ENCODE results near the gene ITGB4. TPM values are rescaled to one million over a fixed set of nuclear protein-coding genes. Genes with fewer than 3 reads are reported as not detected.

ITGB4 gene
- total RNA-seq, 4 donors from 2014 or later: 371 to 689 (median 435) TPM

DNA sequence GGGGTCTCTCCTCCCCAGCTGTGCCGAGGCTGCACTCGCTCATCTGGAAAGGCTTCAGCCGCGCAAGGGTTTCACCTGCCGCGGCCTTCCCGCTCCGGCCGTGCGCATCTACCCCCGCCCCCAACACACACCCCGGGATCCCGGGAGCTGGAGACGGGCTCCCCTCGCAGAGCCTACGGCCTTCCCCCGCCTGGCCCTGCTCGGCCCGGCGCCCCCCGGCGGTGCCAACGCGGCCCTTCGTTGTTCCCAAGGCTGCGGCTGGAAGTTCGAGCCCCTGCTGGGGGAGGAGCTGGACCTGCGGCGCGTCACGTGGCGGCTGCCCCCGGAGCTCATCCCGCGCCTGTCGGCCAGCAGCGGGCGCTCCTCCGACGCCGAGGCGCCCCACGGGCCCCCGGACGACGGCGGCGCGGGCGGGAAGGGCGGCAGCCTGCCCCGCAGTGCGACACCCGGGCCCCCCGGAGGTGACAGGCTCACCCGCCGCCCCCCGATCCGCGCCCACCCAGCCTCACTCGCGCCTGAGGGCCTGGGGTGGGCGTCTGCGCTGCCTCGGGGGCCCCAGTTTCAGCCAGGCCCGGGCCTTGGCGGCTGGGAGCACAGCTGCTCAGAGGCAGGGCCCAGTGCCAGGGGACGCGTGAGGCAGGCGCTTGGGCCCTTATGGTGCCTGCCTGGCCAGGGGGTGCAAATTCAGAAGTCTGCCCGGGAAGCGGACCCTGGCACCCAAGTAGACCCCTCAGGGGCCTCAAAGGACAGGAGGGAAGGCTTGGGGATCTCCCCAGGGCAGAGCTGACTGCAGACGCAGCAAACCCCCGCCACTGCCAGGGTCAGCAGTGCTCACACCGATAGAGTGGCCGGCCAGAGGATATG, 32.5 kb downstream of the ITGB4 start:
- no peak overlapping the region for H3K4me3 ChIP-seq (ENCODE audit: low read depth, poor library complexity, severe bottlenecking)
- WGBS, 2 donors: 40% methylated on average over 19 to 47 of the region's 76 CpGs
- intact Hi-C loops (cut with DNase I; ENCODE audit: low total_unique reads): loop anchor here (5.0 kb wide), 1 partner anchor 81 kb away; no protein-coding TSS in a partner anchor
- TF ChIP-seq POLR2A (IDR thresholded peaks at IDR 0.05): no peak
- TF ChIP-seq, protein P1, sequence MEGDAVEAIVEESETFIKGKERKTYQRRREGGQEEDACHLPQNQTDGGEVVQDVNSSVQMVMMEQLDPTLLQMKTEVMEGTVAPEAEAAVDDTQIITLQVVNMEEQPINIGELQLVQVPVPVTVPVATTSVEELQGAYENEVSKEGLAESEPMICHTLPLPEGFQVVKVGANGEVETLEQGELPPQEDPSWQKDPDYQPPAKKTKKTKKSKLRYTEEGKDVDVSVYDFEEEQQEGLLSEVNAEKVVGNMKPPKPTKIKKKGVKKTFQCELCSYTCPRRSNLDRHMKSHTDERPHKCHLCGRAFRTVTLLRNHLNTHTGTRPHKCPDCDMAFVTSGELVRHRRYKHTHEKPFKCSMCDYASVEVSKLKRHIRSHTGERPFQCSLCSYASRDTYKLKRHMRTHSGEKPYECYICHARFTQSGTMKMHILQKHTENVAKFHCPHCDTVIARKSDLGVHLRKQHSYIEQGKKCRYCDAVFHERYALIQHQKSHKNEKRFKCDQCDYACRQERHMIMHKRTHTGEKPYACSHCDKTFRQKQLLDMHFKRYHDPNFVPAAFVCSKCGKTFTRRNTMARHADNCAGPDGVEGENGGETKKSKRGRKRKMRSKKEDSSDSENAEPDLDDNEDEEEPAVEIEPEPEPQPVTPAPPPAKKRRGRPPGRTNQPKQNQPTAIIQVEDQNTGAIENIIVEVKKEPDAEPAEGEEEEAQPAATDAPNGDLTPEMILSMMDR (IDR thresholded peaks at IDR 0.05): no peak
- no peak for DNase-seq (ENCODE audit: low spot score in 2 of 2)

DNA sequence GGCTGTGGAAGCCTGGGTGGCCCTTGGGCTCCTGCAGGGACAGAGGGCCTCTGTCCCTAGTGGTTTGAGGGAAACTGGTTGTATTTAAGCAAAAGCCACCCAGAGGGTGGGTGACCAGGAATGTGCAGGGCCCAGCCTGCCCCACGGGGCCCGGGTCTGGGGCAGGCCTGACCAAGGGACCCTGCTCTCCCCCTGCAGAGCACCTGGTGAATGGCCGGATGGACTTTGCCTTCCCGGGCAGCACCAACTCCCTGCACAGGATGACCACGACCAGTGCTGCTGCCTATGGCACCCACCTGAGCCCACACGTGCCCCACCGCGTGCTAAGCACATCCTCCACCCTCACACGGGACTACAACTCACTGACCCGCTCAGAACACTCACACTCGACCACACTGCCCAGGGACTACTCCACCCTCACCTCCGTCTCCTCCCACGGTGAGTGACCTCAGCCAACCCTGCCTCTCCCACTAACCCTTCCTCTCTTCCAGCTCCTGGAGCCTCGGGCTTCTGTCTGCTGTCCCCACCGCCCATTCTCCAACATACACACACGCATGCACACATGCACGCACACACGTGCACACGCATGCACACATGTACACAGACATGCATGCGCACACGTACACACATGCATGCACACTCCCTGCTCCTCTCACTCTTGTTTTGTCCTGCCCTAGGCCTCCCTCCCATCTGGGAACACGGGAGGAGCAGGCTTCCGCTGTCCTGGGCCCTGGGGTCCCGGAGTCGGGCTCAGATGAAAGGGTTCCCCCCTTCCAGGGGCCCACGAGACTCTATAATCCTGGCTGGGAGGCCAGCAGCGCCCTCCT, 33.3 kb downstream of the ITGB4 start:
- intact Hi-C loops (cut with DNase I; ENCODE audit: low total_unique reads): loop anchor here (5.0 kb wide), 1 partner anchor 82 kb away; no protein-coding TSS in a partner anchor
- TF ChIP-seq, protein P1 (IDR thresholded peaks at IDR 0.05): peak in 1 of 3 donors; percentile 47
- no peak for TF ChIP-seq POLR2A (IDR thresholded peaks at IDR 0.05)
- 59 to 61% methylated on average over 23 to 25 of the region's 27 CpGs for WGBS, 2 donors
- no peak overlapping the region for H3K4me3 ChIP-seq (ENCODE audit: low read depth, poor library complexity, severe bottlenecking)
- DNase-seq (ENCODE audit: low spot score in 2 of 2): no peak

DNA sequence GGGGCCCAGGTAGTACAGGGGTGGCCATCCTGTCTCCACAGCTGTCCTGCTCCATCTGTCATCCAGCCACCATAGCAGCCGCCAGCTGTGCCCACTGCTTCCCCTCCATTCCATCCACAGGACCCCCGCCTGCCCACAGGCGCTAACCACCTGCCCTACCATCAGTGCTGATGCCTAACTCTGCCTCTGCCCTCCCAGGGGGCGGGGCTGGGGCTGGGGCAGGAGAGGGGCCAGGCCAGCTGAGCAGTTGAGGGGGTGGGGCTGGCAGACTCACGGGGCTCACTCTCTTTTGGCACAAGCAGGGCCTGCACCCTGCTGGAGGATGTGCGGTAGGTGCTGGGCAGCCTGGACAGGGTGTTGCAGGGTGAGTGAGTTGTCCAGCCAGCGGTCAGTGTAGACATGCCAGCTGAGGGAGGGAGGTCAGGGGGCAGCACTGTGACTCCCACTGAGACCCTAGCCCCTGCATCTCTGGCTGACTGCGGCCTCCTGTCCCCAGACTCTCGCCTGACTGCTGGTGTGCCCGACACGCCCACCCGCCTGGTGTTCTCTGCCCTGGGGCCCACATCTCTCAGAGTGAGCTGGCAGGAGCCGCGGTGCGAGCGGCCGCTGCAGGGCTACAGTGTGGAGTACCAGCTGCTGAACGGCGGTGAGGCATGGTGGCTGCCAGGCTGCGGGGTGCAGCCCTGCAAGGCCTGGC, 34.1 kb downstream of the ITGB4 start:
- 62 to 71% methylated on average over 14 to 17 of the region's 20 CpGs for whole genome bisulfite sequencing, 2 donors

DNA sequence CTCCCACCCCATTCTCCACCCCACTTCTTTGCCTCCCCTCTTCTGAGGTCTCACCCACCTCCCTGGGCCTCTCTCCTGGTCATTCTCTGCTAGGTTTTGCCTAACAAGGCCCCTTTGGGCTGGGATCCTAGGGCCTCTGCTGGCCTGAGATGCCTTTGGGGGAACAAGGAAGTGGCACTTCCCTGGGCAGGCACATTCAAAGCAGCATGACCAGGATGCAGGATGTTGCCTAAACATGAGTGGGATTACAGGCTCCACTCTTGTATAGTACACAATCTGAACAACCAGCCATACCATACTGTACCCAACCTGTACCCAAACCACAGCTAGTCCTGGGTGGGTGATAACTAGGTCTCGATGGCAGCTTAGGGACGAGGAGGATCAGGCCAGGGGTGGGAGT, 34.7 kb downstream of the ITGB4 start:
- WGBS, 2 donors: 88 to 92% methylated on average over 2 of the region's 2 CpGs
- intact Hi-C loops (cut with DNase I; ENCODE audit: low total_unique reads): no loop called here
- H3K4me3 ChIP-seq (ENCODE audit: low read depth, poor library complexity, severe bottlenecking): no peak overlapping the region
- TF ChIP-seq POLR2A (IDR thresholded peaks at IDR 0.05): no peak
- TF ChIP-seq, protein P1 (IDR thresholded peaks at IDR 0.05): no peak
- DNase-seq (ENCODE audit: low spot score in 2 of 2): no peak

More for the DNA sequence above, 34.1 kb downstream of the ITGB4 start:
- DNase-seq (ENCODE audit: low spot score in 2 of 2): no peak
- H3K4me3 ChIP-seq (ENCODE audit: low read depth, poor library complexity, severe bottlenecking): no peak overlapping the region
- intact Hi-C loops (cut with DNase I; ENCODE audit: low total_unique reads): no loop called here
- no peak for TF ChIP-seq POLR2A (IDR thresholded peaks at IDR 0.05)
- TF ChIP-seq, protein P1 (IDR thresholded peaks at IDR 0.05): no peak

DNA sequence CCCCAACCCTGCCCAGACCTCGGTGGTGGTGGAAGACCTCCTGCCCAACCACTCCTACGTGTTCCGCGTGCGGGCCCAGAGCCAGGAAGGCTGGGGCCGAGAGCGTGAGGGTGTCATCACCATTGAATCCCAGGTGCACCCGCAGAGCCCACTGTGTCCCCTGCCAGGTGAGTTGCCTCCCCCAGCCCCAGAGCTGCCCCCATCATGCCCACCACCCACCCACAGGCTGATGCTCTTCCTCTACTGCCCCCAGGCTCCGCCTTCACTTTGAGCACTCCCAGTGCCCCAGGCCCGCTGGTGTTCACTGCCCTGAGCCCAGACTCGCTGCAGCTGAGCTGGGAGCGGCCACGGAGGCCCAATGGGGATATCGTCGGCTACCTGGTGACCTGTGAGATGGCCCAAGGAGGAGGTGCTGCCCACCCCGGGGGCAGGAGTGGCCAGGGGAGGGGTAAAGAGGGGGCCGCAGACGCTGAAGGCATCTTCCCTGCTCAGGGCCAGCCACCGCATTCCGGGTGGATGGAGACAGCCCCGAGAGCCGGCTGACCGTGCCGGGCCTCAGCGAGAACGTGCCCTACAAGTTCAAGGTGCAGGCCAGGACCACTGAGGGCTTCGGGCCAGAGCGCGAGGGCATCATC, 35.3 kb downstream of the ITGB4 start:
- no peak for TF ChIP-seq POLR2A (IDR thresholded peaks at IDR 0.05)
- 67 to 83% methylated on average over 11 to 26 of the region's 29 CpGs for WGBS, 2 donors
- no peak overlapping the region for H3K4me3 ChIP-seq (ENCODE audit: low read depth, poor library complexity, severe bottlenecking)
- intact Hi-C loops (cut with DNase I; ENCODE audit: low total_unique reads): no loop called here
- DNase-seq (ENCODE audit: low spot score in 2 of 2): no peak
